HG02938 (cell line): ENCODE data around the gene LHX2.

ENCODE experiments used
- ATAC-seq: cut with Tn5 transposase; IDR thresholded peaks from one replicate; pipeline ENCODE4 v1.9.1; 2021; ENCODE audit warnings: mild to moderate bottlenecking, moderate library complexity; ENCODE audit not compliant: unreplicated experiment

Gene LHX2

DNA sequence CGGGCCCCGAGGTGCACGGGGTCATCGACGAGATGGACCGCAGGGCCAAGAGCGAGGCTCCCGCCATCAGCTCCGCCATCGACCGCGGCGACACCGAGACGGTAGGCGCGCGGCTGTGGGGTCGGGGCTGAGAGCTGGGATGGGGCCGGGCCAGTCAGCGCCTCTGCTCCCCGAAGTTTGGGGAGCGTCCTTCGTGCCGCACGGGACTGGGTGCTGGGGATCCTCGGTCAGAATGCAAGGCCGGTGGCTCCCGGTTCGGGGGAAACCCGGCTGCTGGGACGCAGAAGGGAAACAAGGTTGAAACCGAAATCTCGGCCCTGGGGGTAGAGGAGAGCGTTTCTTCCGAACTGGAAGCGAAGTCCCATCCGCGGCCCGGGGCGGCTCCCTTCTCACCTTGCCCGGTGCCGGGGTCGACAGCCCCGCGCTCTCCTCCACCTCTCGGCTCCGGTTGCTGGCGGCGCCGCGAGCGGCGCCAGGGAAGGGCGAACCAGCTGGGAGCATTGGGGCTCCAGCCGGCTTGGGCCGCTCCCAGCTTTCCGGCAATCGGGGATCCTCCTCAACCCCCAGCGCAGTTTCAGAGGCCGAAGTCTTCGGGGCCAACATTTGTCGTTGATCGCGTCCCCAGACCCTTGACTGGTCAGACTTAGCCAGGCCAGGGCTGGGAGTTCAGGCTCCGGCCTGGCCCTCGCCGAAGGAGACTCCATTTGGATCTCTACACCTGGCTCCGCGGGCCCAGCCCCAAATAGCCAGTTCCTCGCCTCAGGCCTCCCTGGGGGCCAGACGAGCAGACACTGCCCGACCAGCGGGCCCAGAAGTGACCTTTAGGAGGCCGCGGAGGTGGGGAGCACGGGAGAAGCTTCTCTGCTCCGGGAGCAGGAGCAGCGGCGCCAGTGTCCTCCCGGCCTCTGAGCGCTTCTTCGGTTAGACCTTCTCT lies 1.1 kb downstream of the LHX2 start:
- ATAC-seq, result no peak

DNA sequence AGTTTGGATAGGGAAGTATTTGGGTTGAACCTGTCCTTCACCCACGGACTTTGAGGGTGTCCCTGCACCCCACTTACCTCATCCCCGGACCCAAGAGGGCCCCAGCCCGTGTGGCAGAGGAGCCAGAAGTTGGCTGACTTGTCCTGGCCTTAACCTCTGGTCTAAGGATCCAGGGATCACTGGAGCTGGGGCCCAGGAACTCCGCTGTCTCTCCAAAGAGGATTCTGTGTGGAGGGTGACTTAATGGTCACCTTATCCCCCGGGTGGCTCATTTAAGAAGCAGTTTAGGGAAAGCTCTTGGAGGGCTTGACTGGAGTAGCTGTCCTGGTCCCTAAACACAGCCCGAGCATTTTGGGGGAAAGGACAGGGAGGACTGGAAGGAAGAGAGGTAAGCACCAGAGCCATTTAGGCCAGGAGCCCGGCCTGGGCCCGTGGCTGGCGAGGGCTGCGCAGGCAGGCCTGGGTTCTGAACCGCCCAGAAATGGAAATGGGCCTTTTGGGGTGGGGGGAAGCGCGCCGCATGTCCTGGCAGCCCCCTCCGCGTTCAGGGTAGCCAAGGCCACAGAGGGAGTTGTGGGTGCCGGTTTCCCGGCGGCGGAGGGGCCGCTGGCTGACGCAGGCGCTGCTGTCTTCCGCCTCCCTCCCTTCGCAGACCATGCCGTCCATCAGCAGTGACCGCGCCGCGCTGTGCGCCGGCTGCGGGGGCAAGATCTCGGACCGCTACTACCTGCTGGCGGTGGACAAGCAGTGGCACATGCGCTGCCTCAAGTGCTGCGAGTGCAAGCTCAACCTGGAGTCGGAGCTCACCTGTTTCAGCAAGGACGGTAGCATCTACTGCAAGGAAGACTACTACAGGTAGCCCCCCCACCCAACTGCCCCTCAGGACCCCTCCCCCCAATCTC lies 2.0 kb downstream of the LHX2 start:
- ATAC-seq, result no peak

DNA sequence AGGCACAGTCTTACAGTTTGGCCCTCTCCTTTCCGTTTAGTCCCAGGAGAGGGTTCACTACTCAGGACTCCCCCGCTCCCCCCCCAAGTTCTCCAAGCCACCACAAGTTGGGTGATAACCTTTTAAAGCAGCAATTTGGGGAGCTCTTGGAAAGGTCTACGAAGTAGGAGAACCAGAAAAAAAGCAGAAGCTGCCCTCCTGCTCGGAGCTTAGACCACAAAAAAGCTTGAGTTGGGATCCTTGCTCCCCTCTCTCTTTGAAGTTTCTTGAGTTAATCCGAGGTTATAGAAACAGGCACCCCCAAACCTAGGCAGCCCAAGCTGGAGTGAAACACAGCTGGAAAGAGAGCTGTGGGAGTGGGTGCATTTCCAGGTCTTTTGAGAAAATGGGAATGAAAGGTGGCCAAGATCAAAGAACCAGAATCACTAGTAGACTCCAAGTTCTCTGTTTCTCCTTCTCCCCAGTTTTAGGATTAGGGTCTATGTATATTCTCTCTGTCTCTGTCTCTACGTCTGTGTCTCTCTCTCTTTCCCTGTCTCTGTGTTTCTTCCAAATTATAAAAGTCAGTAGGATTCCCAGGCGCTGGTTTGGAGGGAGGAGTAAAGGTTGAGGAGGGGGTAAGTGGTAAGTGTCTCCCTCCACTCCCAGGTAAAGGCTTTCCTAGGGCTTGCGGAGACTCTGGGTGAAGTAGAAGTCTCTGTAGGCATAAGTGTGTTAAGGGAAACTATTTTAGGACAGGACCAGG lies 2.8 kb downstream of the LHX2 start:
- no peak for ATAC-seq

DNA sequence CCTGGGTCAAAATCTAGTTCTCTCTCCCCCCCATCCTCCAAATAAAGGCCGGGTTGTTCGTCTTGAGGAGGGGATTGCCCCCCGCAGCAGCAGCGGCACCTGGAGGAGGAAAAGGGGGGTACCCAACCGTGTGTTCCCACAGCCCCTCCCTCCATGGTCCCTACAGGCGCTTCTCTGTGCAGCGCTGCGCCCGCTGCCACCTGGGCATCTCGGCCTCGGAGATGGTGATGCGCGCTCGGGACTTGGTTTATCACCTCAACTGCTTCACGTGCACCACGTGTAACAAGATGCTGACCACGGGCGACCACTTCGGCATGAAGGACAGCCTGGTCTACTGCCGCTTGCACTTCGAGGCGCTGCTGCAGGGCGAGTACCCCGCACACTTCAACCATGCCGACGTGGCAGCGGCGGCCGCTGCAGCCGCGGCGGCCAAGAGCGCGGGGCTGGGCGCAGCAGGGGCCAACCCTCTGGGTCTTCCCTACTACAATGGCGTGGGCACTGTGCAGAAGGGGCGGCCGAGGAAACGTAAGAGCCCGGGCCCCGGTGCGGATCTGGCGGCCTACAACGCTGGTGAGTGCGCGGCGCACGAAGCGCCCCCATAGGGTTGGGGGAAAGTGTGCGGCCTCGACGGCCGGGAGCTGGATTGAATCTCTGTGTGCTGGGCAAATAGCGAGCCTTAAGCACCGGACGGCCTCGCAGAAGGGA lies 3.5 kb downstream of the LHX2 start:
- no peak for ATAC-seq

DNA sequence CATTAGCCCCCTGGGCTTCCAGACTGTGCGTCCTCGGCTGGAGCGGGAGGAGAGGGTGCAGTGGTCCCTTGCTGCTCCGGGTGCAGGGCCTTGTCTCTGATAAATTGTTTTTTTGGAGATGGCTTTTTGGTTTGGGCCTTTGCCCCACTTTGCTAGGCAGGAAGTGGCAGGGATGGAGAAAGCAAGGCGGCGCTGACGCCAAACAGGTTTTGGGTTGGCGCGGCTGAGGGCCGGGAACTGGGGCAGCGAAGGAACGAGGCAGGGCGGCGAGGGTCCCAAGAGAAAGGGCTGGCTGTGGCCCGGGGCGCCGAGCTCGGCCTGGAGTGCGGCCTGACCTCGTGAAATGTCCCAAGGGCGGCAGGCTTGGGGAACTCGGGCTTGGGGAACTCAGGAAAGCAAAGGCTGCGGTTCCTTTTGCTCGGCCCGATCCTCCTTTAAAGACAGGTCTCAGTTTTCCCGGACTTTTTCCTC lies 4.1 kb downstream of the LHX2 start:
- no peak for ATAC-seq

DNA sequence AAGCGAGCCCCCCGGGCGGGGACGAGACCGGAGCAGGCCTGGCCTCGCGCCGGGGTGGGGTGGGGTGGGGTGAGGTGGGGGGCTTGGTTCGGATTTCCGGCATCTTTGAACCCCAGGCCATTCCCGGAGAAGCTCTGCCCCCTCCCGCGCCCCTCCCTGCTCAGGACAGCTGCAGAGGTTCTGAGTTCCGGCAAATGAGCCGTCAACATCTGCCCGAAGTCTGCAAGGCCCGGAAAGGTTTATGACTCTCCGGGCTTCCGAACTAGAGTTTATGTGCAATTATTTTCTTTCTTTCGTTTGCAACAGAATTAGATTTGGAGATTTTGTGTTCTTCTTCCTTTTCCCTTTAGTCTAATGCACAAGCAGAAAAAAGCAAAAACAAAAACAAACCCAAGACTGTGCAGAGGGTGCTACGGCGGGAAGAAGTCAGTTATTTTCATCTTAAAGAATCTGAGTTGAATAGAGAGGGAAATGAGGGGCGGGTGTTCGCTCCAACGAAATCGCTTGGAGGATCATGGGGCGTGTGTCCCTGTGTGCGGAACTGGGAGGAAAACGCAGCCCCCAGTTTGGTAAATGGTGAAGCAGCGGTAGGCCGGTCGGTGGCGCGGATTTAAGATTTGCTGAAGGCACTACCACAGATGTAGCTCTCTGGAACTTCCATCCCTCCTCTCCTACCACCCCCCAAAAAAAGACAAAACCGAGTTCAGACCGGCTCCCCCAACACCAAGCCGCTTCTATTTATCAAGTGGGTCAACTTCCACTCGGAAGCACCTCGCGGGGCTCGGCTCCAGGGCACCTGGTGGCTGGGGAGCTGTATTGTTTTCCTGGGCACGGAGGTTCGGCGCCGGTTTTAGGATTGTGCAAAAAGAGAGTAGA lies 4.8 kb downstream of the LHX2 start:
- no peak for ATAC-seq

DNA sequence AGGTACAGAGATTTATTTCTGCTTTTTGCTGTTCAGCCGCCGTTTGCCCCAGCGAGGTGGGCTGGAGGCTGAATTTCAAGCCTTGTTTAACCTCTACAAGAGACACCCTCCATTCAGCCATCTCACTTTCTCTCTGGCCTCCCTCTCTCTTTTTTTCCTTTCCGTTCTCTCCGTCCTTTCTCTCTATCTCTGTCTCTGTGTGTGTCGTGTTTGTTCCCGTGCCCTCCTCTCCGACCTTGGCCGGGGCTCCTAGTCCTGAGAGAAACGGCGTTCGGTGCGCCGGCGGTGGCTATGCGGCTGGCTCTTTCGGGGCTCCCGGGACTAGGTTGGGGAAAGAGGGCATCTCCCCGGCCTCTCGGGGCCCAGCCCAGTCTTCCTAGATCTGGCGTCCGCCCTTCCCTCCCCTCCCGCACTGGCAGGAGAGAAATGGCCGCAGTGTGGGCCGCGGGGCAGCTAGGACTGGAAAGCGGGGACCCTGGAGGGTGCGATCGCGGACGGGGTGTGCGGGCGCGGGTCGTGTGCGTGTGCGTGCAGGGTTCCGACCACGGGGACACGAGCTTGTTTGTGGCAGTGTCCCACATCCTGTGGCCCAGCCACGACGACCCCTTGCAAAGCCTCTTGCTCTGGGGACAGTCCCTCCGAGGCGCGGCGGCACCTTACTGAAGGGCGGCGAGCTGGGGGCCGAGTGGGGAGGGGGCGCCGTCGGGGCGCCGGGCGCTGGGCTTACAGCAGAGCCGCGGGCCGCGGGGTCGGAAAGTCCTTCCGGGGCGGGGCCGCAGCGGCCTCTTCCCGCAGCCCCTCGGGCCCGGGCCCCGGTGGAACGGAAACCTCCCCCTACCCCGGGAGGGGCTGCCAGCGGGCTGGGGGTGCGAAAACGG lies 5.7 kb downstream of the LHX2 start:
- no peak for ATAC-seq

DNA sequence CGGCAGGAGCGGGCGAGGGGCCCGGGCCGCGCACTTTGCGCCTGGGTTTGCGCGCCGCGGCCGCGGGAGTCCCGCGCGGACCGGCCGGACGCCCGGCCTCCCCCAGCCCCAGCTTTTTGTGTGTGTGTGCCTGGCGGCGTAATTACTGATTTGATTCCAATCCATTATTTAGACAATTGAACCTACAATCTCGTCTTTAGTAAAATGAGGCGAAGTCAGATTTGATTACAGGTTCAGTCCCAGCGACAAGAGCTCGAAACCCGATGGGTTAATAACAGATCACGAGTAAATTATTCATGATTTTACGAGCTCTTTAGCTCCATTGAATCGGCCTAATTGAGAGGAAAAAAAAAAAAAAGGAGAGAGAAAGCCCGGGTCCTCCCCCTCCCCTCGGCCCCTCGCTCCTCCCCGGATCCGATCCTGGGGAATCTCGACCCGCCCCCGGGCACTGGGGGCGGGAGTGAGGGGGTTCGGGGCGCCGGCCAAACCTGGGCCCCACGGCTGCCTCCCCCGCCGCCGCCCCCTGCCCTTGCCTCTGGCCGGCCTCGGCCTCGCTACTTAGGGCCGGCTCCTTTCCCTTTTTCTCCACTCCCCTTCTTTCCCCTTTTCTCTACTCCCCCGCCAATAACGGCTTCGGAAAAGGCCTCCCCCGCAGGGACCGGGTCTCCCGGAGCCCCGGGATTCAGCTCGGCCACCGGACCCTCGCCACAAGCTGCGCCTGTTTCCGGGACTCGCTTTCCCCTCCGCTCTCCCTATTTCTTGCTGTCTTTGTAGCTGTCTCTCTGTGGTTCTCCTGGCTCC lies 6.6 kb downstream of the LHX2 start:
- no peak for ATAC-seq

DNA sequence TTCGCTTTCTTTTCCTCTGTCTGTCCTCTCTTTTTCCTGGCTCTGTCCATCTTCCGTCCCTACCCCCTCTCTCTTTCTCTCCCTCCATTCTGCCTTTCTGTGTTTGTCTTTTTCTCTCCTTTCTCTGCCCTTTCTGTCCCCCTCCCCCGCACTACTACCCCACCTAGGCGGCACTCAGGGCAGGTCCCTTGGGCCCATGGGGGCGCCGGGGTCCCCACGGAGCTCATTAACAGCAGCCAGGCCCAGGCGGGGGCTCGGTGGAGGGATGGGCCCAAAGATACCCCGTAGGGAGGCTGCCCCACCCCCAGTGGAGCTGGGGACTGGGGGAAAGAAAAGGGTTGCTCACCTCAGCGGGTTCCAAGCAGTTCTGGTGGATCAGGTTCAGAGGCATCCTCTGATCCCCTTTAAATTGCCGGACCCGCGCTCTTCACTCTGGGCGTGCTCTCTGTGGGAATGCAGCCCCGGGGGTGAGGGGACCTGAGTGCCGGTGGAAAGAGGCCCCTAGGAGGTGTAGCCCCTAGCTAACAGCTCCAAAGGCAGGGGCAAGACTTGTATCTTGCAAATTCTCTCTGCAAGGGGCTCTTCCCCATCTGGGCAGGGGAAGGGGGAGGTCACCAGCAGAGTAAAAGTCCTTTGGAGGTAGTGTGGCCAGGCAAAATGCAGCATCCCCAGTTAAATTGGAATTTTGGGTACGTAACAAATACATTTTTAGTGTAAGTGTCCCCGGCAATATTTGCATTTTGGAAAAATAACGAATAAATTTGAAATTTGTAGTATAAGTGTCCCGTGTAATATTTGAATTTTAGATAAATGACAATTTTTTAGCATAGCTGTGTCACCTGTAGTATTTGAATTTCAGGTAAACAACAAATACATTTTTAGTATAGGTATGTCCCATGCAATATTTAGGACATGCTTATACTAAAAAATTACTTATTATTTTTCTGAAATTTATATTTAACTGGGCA lies 7.4 kb downstream of the LHX2 start:
- ATAC-seq, result no peak

DNA sequence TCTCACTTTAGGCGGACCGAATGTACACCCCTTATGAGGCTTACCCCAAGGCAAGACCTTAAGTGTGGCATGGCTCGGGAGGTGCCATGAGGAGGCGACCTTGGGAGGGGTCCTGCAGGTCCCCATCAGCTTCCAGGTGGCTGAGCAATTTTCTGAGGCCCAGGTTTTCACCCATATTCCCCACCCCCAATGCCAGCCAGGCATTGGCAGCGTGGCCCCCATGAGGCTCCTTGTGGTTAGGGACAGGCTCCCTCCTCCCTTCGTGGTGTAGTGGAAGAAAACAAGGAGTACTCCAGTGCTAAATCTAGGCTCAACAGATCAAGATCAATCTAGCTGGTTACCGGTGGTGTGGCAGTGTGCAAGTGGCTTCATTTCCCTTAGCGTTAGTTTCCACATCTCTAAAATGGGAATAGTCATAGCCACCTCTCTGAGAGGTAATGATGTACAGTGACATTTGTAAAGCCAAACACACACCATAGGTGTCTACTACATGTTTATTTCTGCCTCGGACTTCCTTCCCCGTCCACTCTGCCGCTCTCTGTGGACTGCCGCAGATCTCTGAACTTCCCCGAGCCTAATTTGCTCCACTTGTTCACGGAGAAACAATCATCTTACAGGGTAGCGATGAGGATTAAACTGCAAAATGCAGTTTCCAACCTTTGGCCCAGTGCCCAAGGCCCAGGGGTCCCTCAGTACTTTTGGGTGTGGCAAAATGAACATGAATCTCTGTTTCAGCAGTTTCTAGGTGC lies 8.4 kb downstream of the LHX2 start:
- ATAC-seq, result no peak

DNA sequence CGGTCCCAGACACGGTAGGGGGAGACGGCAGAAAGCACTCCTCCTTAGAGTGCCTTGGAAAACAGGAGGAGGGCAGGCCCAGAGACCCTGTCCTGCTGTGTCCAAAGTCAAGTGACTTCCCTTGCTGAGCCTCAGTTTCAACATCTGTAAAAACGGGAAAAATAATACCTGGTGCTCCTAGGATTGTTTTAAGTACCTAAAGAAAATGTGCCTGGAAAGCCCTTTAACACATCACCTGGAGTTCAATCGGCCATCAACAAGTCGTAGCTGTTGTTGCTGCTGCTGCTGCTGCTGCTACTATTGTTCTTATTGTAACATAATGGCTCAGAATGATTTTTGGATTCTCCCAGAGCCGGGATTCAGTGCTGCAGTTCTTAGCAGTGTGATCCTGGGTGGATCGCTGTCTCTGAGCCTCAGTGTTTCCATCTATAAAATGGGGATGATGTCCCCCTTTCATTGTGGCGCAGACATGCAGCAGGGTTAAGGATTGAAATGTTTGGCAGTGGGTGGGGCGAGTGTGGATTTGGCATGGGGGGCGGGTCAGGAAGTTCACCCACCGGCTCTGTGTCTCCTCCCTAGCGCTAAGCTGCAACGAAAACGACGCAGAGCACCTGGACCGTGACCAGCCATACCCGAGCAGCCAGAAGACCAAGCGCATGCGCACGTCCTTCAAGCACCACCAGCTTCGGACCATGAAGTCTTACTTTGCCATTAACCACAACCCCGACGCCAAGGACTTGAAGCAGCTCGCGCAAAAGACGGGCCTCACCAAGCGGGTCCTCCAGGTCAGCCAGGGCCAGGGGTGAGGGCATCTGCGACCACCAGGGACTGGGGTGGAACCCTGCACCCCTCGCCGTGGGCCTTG lies 9.2 kb downstream of the LHX2 start:
- no peak for ATAC-seq

DNA sequence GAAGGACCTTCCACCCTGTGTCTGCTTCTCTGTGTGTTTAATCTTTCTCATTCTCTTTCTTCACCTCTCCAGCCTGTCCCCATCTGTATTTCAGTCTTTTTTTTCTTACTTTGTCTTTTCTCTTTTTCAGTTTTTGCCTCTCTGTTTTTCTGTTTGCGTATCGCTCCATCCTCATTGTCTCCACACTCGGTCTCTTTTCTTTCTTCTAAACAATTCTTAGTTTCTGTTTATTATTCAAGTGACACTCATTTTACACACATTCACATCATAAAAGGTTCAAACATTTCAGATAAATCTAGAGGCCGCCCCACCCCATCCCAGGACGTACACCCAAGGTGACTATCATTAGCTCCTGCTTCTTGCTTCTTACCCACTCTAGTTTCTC lies 9.8 kb downstream of the LHX2 start:
- ATAC-seq, result no peak

DNA sequence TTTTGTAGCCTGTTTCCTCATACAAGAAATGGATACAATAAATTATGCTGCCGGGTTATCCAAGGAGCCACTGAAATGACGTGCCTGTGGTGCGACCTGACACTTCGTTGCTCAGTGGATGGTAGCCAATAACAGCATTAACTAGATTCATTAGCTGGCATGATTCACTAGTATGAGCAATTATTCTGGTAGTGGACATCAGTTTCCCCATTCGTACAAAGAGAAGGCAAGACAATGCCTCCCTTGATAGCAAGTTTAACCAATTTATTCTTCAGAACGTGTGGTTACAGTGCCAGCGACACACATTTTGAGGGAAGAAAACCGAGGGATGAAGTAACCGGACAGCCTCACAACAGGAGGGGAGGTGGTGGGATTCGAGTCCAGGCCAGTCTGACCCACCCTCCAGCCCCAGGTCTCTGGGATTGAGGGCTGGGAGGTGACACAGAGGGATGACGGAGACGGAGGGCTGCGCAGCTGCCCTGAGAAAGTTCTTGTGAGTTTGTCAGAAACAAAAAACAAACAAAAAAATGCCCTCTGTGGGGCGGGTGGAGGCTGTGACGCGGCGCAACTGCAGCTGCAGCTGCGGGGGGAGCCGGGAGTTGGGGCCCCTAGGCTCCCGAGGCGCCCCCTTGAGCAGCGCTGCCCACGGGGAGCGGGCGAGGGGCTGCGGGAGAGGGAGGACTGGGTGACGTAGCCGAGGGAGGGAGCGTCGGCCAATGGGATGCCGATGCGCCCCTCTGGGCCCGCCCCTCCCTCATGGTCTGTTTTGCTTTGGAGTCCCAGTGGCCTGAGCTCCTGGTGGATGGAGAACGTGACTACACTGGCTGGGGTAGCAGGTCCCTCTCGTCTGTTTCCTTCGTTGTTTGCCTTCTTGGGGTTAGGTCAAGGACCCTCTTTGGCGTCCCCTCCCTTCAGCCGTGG lies 10.9 kb downstream of the LHX2 start:
- ATAC-seq, result no peak

DNA sequence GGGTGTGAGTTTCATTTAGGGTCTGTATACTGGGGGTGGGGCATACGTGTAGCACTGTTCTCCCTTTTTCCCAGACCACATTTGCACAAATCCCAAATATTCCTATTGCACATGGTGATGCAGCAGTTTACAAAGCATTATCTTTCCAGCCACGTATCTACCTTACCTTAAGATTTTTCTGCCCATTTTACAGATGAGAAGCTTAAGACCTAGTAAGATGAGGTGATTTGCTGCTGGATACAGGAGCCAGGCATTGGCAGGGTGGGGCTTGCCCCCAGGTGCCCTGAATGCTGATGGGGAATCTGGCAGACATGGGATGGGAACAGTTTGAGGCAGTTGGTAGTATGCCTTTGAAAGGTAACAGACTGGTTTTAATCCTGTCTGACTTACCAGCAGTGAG lies 12.5 kb downstream of the LHX2 start:
- no peak for ATAC-seq
